ENCODE data around the gene PRSS53.
"Not testable (repeated sequence)": the region's sequence is repeated elsewhere in the genome, so short reads cannot be mapped to it uniquely, and the experiment has no call there.

PRSS53 gene

DNA sequence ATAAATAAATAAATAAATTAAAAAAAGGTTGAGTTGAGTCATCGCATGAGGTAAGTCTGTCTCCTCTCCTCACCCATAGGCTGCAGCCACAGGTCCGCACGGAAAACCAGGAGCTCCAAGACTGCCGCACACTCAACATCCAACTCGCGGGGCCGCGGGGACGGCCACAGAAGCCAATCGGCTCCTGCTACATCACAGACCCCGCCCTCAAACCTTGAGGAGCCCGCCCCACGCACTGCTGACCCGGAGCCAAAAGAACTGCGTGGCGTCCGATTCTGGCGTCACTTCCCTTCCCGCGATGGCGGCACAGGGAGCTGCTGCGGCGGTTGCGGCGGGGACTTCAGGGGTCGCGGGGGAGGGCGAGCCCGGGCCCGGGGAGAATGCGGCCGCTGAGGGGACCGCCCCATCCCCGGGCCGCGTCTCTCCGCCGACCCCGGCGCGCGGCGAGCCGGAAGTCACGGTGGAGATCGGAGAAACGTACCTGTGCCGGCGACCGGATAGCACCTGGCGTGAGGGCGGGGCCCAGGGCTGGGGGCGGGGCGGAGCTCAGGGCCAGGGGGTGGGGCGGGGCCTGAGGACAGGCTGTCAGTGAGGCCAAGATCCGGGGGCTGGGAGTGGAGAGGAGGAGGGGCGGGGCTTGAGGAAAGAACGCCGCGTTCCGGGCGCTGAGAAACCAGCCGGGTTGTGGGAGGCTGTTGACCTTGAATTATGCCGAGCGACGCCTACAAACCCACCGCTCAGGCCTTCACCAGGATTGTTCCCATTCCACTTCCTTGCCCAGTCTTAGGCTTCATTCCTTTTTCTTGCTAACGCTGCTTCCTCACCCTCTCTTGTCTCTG, 28.9 kb upstream of the PRSS53 start, which contains the start of gene KAT8:
TSS of gene KAT8 (plus strand) at position 281 of the 839 bp plus-strand sequence. CDS start at position 299, 18 bp downstream.
- peak; percentile 99 for DNase-seq (ENCODE audit: low spot score)

DNA sequence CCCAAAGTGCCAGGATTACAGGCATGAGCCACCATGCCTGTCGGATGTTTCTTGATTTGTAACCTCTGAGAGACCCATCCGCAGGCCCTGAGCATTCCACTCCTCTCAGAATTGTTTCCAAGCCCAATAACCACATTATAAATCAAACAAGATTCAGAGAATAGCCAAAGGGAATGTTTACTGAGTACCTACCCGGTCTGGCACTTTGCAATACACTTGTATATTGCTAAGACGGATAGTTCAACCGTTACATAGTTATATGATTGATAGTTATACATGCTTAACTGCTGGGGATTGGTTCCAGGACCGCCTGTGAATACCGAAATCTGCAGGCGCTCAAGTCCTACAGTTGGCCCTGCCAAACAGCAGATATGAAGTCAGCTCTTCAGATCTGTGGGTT, 25.7 kb upstream of the PRSS53 start:
- DNase-seq (ENCODE audit: low spot score): no peak

DNA sequence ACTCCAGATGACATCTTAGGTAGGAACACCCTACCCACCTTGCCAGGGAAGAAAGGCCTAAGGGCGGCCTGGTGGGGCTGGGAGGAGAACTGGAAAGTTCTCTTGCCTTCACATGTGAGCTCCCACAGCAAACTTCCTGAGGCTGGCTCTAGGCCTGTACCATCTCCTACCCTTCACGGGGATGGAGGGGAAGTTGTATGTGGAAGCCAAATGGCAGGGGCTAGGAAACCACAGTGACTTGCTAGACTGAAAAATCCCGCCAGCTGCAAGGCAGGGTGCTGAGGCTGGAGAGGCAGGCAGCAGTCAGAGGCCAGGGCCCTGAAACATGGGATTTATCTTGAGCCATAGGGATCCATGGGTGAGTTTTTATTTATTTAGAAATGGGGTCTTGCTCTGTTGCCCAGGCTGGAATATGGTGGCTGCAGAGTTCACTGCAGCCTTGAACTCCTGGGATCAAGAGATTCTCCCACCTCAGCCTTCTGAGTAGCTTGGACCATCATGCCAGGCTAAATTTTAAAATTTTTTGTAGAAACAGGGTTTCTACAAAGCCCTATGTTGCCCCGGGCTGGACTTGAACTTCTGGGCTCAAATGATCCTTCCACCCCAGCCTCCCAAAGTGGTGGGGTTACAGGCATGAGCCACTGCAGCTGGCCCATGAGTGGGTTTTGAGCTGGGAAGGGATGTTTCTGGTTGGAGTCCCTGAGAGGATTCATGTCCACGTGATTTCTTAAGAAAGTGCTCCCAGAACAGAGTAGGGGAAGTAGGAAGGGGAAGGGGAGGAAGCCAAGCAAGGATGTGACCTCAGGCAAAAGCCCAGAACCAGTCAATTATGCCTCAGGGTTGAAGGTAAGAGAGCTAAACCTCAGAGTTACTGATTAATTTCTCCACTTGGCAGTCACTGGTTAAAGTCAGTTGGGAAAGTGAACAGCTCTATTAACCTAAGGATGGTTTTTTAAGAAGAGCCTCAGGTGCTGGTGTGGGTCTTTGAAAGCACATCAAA, 24.7 kb upstream of the PRSS53 start:
- no peak for DNase-seq (ENCODE audit: low spot score)

DNA sequence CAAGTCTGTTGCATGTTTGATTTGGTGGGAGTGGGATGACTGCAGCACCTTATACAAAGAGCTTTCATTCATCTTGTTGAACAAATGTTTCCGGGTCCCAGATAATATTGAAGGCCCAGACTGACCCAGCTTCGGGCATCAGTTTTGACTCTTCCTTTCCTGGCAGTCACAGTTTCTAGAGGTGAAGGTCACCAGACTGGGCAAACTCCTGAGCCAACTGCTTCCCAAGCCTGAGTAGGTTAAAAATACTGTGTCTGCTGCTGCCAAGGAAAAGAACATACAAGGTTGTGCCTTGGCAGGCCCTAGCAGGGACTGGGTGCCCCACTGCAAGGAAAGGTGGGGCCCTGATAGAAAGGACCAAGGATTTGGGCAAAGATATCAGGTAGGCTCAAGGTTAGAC, 24.0 kb upstream of the PRSS53 start:
- DNase-seq (ENCODE audit: low spot score): no peak

DNA sequence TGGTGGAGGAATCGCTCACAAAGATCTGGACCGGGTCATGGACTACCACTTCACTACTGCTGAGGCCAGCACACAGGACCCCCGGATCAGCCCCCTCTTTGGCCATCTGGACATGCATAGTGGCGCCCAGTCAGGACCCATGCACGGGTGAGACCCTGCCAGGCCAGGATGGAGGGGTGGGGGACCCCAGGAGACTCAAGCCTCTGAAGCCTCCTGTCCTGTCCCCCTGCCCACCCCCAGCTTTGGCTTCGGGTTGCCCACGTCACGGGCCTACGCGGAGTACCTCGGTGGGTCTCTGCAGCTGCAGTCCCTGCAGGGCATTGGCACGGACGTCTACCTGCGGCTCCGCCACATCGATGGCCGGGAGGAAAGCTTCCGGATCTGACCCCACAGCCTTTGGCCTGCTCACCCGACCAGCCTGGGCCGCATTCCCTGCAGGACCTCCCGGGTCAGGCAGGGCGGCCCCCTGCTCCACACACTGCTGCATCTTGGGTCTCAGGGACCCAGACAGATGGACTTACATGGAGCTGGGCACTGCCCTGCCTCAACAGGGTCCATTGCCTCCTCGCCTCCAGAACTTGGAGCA, 23.2 kb upstream of the PRSS53 start:
- no peak for DNase-seq (ENCODE audit: low spot score)

DNA sequence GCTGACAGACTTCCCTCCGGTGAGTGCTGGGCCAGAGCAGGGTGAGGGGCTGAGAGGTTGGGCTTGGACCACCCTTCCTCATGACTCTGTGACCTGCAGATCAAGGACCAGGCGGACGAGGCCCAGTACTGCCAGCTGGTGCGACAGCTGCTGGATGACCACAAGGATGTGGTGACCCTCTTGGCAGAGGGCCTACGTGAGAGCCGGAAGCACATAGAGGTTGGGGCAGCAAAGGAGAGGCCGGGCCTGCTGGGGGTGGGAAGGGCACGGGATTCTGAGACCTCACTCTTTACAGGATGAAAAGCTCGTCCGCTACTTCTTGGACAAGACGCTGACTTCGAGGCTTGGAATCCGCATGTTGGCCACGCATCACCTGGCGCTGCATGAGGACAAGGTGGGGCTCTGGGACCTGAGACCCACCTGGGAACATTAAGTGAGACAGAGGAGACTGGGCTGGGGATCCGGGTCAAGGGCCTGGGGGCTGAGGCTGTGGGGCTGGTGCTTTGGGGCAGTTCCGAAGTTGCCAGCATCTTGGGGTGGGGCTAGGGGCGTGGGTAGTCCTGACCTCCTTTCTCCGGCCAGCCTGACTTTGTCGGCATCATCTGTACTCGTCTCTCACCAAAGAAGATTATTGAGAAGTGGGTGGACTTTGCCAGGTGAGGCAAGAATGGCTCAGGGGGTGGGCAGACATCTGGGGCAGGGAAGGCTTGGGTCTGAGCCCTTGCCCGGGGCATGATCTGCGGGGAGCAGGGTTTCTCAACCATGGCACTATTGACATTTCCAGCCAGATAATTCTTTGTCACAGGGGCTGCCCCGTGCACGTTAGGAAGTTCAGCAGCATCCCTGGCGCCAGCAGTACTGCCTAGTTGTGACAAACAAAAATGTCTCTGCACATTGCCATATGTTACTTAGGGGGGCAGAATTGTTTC, 21.6 kb upstream of the PRSS53 start:
- DNase-seq (ENCODE audit: low spot score): no peak

DNA sequence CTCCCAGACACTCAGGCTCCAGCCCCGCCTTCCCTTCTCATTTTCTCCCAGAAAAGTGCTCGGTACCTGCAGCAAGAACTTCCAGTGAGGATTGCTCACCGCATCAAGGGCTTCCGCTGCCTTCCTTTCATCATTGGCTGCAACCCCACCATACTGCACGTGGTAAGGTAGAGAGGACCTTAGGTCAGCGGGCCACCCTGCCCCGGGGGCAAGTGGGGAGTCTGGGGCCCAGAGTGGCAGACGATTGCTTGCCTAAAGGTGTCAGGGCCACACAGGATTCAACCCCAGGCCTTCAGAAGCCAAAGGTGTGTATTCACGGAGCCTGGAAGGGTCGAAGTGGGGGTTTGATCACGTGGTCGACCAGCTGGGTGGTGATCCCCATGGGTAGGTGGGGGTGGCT, 20.9 kb upstream of the PRSS53 start:
- DNase-seq (ENCODE audit: low spot score): no peak

DNA sequence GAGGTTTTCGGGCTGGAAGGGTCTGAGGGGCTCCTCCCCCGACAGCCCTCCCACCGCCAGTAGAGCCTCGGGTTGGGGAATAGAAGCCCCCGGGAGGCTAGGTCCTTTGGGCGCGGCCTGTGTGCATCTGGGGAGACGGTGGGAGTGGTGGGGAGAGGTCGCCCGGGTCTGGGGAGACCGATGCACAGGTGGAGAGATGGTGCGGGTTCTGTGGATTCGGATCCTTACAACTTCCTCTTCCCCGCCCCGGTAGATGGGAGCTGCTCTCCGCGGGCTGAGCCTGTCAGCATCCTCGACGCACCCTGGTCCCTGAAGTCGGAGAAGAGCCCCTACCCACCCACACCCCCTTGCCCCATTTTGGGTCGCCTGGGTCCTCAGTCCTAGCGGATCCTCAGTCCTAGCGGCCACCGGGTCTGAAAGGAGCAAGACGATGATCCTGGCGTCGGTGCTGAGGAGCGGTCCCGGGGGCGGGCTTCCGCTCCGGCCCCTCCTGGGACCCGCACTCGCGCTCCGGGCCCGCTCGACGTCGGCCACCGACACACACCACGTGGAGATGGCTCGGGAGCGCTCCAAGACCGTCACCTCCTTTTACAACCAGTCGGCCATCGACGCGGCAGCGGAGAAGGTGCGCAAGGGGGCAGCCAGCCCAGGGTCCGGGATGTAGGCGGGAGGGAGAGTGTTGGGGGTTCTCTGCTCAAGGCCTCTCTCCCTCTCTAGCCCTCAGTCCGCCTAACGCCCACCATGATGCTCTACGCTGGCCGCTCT, 20.2 kb upstream of the PRSS53 start:
- DNase-seq (ENCODE audit: low spot score): no peak

DNA sequence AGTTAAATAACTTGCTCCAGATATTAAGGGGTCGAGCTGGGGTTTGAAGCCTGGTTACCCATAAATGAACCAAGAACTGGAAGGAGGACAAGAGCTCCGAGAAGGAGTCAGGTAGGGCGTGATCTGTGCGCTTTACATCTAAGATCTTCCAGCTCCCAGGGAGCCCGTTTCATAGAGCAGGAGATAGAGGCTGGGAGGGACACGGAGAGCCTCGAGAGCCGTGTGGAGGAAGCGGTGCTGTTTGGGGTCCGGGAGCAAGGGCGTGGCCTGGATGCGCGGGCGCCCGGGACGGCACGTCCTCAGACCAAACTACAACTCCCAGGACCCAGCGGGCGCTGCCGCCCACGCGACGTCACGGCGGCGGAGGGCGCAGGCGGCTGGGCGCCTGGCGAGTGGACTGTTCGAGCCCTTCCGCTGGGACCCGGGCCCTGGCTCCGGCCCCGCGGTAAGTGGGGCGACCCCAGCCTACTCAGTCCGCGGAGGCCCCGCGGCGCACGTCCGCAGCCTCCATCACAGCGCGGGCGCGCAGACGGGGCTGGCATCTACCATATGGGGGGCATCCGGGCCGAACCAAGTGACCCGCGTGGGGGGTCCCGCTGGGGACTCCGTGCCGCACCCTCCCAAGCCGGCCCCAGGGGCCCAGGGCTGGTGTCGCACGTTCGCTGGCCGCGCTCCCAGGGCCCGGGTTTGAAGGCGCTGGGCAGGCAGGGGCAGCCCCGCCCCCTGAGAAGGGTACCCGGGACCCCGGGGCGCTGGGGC, 19.5 kb upstream of the PRSS53 start, which contains the start of gene BCKDK:
TSS of gene BCKDK (plus strand) at position 352 of the 759 bp plus-strand sequence. CDS start 838 bp downstream, outside the sequence.
- DNase-seq (ENCODE audit: low spot score): peak; percentile 80

DNA sequence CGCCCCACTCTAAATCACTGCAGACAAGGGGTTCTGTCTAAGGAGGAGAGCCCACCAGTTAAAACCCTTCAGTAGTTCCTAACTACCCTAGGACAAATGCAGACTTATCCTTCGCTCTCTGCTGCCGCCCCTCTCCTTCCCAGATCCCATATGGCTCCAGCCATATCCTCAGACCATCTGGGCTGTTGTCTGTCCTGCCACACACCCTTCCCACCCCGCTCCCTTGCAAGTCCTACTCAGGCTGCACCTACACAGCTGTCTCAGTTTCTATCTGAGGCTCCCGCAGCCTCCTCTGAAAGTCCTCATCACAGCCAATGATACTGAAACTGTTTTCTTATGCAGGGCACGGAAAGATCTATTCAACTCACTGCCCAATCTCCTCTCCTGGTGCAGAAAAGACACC, 18.7 kb upstream of the PRSS53 start:
- peak; percentile 38 for DNase-seq (ENCODE audit: low spot score)

DNA sequence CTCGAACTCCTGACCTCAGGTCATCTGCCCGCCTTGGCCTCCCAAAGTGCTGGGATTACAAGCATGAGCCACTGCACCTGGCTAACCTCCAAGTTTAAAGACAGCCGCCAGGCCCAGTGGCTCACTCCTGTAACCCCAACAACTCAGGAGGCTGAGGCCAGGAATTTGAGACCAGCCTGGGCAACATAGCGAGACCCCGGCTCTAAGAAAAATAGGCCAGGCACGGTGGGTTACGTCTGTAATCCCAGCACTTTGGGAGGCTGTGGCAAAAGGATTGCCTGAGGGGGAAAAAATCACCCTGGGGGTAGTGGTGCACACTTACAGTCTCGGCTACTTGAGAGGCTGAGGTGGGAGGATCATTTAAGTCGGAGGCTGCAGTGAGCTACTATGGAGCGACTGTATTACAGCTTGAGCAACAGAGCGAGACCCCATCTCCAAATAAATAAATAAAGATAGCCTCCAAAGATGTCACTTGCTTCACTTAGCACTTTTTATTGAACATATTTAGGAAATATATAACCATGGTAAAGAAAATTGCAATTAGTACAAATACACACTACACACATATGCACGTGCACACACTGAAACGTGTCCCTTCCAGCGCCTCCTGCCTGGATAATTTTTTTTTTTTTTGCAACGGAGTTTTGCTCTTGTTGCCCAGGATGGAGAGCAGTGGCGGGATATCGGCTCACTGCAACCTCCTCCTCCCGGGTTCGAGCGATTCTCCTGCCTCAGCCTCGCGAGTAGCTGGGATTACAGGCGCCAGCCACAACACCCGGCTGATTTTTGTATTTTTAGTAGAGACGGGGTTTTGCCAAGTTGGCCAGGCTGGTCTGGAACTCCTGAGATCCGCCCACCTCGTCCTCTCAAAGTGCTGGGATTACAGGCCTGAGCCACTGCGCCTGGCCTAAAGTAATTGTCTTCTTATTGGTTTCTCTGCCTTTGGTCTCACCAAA, 18.0 kb upstream of the PRSS53 start:
- DNase-seq (ENCODE audit: low spot score): no peak

DNA sequence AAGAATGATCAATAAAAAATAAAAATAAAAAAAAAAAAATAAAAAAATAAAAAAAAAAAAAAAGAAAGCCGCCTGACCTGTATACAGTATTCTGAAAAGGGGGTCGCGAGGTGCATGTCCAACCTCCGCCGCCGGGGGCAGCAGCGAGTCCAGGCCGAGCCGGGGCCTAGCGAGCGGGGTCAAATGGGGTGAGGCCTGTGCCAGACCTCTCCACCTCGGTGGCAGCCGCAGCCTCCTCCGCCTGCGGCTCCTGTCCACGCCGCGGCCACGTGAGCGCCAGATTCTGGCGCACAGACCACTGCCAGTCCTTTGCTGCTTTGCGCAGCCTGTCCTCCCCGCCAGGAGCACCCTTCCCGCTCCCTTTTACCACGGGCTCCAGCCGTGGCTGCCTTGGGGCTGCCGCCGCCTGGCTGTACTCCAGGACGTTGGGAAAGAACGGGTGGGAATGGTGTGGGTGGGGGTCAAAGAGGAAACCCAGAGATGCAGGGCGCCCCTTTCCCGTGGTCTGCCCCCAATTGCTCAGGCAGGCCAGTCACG, 17.0 kb upstream of the PRSS53 start:
- DNase-seq (ENCODE audit: low spot score): peak; percentile 85

DNA sequence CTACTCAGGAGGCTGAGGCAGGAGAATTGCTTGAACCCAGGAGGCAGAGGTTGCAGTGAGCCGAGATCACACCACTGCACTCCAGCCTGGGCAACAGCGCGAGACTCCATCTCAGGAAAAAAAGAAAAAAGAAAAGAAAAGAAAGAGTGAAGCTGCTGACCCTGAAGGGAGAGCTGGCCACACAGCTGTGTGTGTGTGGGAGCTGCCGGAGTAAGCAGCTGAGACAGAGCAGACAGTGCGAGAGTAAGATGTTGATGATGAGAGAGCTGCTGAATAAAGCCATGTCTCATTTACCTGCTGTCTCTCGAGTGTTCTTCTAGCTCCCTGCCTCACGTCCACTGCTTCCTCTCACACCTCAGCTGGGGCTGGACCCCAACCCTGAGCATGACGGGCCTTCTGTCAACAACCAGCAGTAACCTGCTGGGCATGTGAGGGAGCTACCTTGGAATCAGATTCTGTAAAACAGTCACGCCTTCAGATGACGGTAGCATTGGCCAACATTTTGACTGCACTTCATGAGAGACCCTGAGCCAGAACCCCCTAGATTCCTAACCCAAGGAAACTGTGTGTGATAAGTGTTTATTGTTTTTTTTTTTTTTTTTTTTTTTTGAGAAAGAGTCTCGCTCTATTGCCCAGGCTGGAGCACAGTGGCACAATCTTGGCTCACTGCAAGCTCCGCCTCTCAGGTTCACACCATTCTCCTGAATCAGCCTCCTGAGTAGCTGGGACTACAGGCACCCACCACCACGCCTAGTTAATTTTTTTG, 12.3 kb upstream of the PRSS53 start:
- DNase-seq (ENCODE audit: low spot score): not testable (repeated sequence)

DNA sequence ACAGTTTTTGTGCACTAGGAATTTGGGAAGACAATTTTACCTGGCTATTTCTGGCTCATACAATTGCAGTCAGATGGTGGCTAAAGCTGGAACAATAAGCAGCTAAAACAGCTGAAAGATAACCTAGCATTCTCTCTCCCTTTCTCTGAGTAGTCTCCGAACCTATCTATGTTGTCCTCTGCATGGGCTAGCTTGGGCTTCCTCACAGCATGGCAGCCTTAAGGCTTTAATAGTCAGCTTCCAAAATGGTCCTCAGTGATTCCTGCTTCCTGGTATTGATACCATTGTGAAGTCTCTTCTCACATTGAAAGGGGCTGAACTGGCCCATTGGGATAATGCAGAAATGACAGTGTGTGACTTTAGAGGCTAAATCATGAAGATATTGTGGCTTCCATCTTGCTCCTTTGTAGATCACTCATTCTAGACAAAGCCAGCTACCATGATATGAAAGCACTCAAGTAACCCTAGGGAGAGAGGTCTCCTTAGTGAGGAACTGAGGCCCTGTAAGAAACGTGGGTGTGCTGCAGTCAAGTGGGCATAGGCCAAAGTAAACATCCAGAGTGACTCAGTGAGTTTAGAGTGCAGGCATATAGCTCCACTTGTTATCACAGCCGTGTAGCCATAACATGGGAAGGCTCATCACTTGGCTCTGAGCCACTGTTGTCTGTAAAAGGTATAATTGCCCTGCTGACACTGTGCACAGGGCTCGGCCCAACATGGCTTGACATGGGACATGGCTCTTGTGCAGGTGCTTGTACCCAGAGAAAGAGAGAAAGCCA, 11.3 kb upstream of the PRSS53 start:
- DNase-seq (ENCODE audit: low spot score): no peak

DNA sequence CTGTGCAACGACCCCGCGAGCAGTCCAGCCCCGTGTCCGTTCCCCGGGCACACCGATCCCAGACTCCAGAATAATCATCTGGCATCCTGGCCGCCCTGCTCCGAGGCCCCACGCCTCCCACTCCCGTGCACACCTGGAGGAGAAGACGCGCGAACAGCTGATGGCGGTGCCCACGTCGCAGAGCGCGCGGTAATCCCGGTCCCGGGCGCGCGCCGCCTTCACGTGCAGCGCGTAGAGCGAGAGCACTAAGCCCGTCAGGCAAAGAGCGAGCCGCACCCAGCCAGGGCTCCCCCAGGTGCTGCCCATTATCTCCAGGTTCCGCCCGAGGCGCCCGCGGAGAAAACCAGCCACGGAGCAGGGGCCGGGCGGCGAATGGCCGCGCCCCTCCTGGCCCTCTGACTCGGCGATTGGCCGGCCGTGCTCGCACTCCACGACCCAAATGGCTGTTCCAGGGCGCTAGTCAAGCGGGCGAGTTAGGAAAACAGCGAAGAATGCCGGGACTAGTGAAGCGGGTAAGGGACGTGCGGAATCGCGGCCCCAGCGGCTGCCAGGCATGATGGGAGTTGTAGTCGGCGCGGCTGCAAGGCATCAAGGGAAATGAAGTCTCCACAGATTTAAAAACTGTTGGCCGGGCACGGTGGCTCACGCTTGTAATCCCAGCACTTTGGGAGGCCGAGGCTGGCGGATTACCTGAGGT, 5.8 kb upstream of the PRSS53 start, which contains the start of gene VKORC1:
TSS of gene VKORC1 (minus strand) at position 374 of the 697 bp plus-strand sequence. CDS start at position 306, 68 bp downstream.
- DNase-seq (ENCODE audit: low spot score): peak; percentile 94

DNA sequence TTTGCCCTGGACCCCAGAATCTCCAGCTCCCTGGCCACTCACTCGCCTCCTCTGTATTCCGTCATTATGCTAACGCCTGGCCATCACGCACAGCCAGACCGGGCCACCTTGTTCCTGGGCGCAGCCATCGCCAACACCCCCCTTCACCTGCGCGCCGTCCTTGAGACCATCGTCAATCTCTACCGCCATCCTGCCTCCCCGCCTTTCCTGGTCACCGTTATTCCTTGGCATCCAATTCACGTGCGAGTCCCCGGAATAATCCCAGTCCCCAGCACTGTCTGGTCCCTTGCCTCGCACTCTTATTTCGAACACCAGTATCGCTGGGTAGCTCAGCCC, 5.3 kb upstream of the PRSS53 start:
- no peak for DNase-seq (ENCODE audit: low spot score)
